Keratinocyte (primary cell): ENCODE results near the gene PROM1. TPM values are rescaled to one million over a fixed set of nuclear protein-coding genes. Genes with fewer than 3 reads are reported as not detected.

Source experiments
- DNase-seq: peaks from one replicate; pipeline ENCODE4 v3.0.0-alpha.2; 2011; ENCODE audit warnings: low read depth, missing footprints, low spot score
- FAIRE-seq: peaks from 2 replicates; lab custom pipeline; 2011; peaks lifted over from hg19 to GRCh38; lab: Jason Lieb, UNC
- H2AFZ ChIP-seq: 2 replicates; pipeline ENCODE4 v1.6.0; 2012; ENCODE audit warnings: low read length, control low read depth, inconsistent platforms; ENCODE audit not compliant: control insufficient read depth
- H3K27ac ChIP-seq: 2 replicates; pipeline ENCODE4 v1.5.1; 2011; ENCODE audit warnings: low read length; ENCODE audit not compliant: control insufficient read depth, insufficient read depth
- H3K27me3 ChIP-seq: 3 replicates; pipeline ENCODE4 v1.6.0; 2011; ENCODE audit warnings: low read length; ENCODE audit not compliant: control insufficient read depth, insufficient read depth; ENCODE audit errors: extremely low read depth
- H3K36me3 ChIP-seq, 2 experiments: 2 replicates in 1 of 2; 3 replicates in 1 of 2; pipeline ENCODE4 v1.5.1; 2011; ENCODE audit warnings: low read length in 2 of 2, mild to moderate bottlenecking in 1 of 2; ENCODE audit not compliant: control insufficient read depth in 2 of 2, insufficient read depth in 2 of 2; ENCODE audit errors: extremely low read depth in 1 of 2
- H3K4me1 ChIP-seq: 3 replicates; pipeline ENCODE4 v1.5.1; 2011; ENCODE audit warnings: low read length; ENCODE audit not compliant: control insufficient read depth, insufficient read depth; ENCODE audit errors: extremely low read depth
- H3K4me2 ChIP-seq: 3 replicates; pipeline ENCODE4 v1.6.0; 2011; ENCODE audit warnings: low read depth, low read length; ENCODE audit not compliant: control insufficient read depth, insufficient read depth; ENCODE audit errors: extremely low read depth
- H3K4me3 ChIP-seq, 3 experiments: fragments of 200-600 bp in 1 of 3; sonication (generic) in 1 of 3; 2 replicates in 2 of 3; 3 replicates in 1 of 3; pipeline ENCODE4 v1.5.1; 2011 to 2016; ENCODE audit warnings: low read length in 3 of 3, mild to moderate bottlenecking in 3 of 3, control low read depth in 2 of 3, inconsistent platforms in 1 of 3, low read depth in 1 of 3, mixed read lengths in 1 of 3, mixed run types in 1 of 3, moderate library complexity in 1 of 3; ENCODE audit not compliant: control insufficient read depth in 2 of 3, insufficient read depth in 2 of 3; ENCODE audit errors: extremely low read depth in 1 of 3
- H3K79me2 ChIP-seq: 2 replicates; pipeline ENCODE4 v1.6.0; 2012; ENCODE audit warnings: low read length; ENCODE audit not compliant: control insufficient read depth, insufficient read depth
- H3K9ac ChIP-seq: 3 replicates; pipeline ENCODE4 v1.6.0; 2011; ENCODE audit warnings: low read length; ENCODE audit not compliant: control insufficient read depth, insufficient read depth; ENCODE audit errors: extremely low read depth
- H3K9me1 ChIP-seq: 3 replicates; pipeline ENCODE4 v1.6.0; 2011; ENCODE audit warnings: low read length; ENCODE audit not compliant: control insufficient read depth, insufficient read depth; ENCODE audit errors: extremely low read depth
- H3K9me3 ChIP-seq: 2 replicates; pipeline ENCODE4 v1.5.1; 2012; ENCODE audit warnings: low read depth, low read length; ENCODE audit not compliant: control insufficient read depth
- H4K20me1 ChIP-seq: 3 replicates; pipeline ENCODE4 v1.6.0; 2011; ENCODE audit warnings: low read length; ENCODE audit not compliant: control insufficient read depth, insufficient read depth; ENCODE audit errors: extremely low read depth
- CTCF ChIP-seq, 3 experiments: IDR thresholded peaks in 1 of 3; conservative IDR thresholded peaks in 1 of 3; optimal IDR thresholded peaks in 1 of 3; 2 replicates in 2 of 3; 3 replicates in 1 of 3; pipeline versions ENCODE3 to v1.5.1; 2011; ENCODE audit warnings: low read length in 3 of 3, mild to moderate bottlenecking in 3 of 3, moderate library complexity in 2 of 3, control low read depth in 1 of 3, inconsistent platforms in 1 of 3; ENCODE audit not compliant: insufficient read depth in 2 of 3; ENCODE audit errors: extremely low read depth in 1 of 3
- EZH2 ChIP-seq: IDR thresholded peaks from one replicate; pipeline ENCODE4 v1.6.1; 2012; ENCODE audit warnings: inconsistent platforms, mild to moderate bottlenecking, low read length, moderate library complexity
- dilution Hi-C: fragments of 300-500 bp; cut with MboI; formaldehyde crosslinking; loops from one replicate; pipeline ENCODE4 v1.7.0; 2020; ENCODE audit warnings: low sequenced_read_pairs; ENCODE audit not compliant: extremely low pct_ligation_motif_present
- polyA plus RNA-seq, 5 experiments: library from polyadenylated mRNA; depleted of rRNA in 3 of 5; stranded (reverse) in 3 of 5; stranded (forward) in 1 of 5; unstranded in 1 of 5; fragments of >200 nt; gene quantifications; 1 replicate in 1 of 5; 2 replicates in 3 of 5; 3 replicates in 1 of 5; pipeline versions ENCODE4 v1.2.1 to v1.2.3, GENCODE V29; 2011 to 2012; ENCODE audit warnings: missing spikeins in 2 of 5, low read depth in 1 of 5, low replicate concordance in 1 of 5

The PROM1 gene
- polyA plus RNA-seq, 1 donor (not counting 4 experiments of a cell fraction or from before 2014, with no cell fraction given), result not detected

- no peak for DNase-seq
- Histone ChIP-seq H4K20me1 (no peaks in the 10 kb centered on the region), H3K27me3 (peaks cover 11% of the 10 kb centered on the region), H3K9ac (no peak overlapping the region), H3K4me1 (no peaks in the 10 kb centered on the region), H2AFZ (no peak overlapping the region), H3K36me3 (no peaks in the 10 kb centered on the region), H3K9me1 (no peaks in the 10 kb centered on the region), H3K79me2 (no peaks in the 10 kb centered on the region), H3K27ac (no peak overlapping the region), H3K4me2 (no peak overlapping the region), H3K9me3 (no peaks in the 10 kb centered on the region), H3K4me3 (no peak overlapping the region)
- dilution Hi-C loops, result no loop called here
- no peak for FAIRE-seq
- TF ChIP-seq EZH2 (no peak), CTCF (optimal IDR thresholded peaks at IDR 0.05 in 1 of 3, IDR thresholded peaks at IDR 0.05 in 1 of 3, conservative IDR thresholded peaks at IDR 0.05 in 1 of 3; ENCODE audit: extremely low read depth in 1 of 3, insufficient read depth in 2 of 3, low read length in 3 of 3) (no peak)
Observed at GRCh38 chr4:16124232-16124631, 40.4 kb upstream of the PROM1 start.

- Histone ChIP-seq H3K4me1 (no peaks in the 10 kb centered on the region), H3K36me3 (no peaks in the 10 kb centered on the region), H3K9ac (no peak overlapping the region), H3K9me3 (no peaks in the 10 kb centered on the region), H3K4me3 (no peak overlapping the region), H3K9me1 (no peaks in the 10 kb centered on the region), H3K27me3 (peaks cover 11% of the 10 kb centered on the region), H3K27ac (no peak overlapping the region), H2AFZ (no peak overlapping the region), H4K20me1 (no peaks in the 10 kb centered on the region), H3K79me2 (no peaks in the 10 kb centered on the region), H3K4me2 (no peak overlapping the region)
- DNase-seq, result no peak
- dilution Hi-C loops, result no loop called here
- no peak for FAIRE-seq
- TF ChIP-seq CTCF (optimal IDR thresholded peaks at IDR 0.05 in 1 of 3, IDR thresholded peaks at IDR 0.05 in 1 of 3, conservative IDR thresholded peaks at IDR 0.05 in 1 of 3; ENCODE audit: extremely low read depth in 1 of 3, insufficient read depth in 2 of 3, low read length in 3 of 3), result no peak
- TF ChIP-seq EZH2, result no peak
Observed at GRCh38 chr4:16123356-16124084, 39.7 kb upstream of the PROM1 start.
